Spleen (tissue), 7 donors: ENCODE measurements around the gene FSIP1.

Experiments
- POLR2A ChIP-seq, 3 donors: fragments of 450-650 bp; IDR thresholded peaks; one replicate each; pipeline ENCODE4 v1.5.1; 2017; ENCODE audit warnings: antibody characterized with exemption in 3 of 3, mild to moderate bottlenecking in 1 of 3
- POLR2AphosphoS5 ChIP-seq, 3 donors: sonication (generic); formaldehyde crosslinking; IDR thresholded peaks; one replicate each; pipeline ENCODE4 v1.5.1; 2017; ENCODE audit warnings: antibody characterized with exemption in 3 of 3
- TF ChIP-seq, protein P1 (sequence below), 11 experiments: fragments of 200-600 bp in 7 of 11; fragments of 450-650 bp in 4 of 11; sonication (generic) in 4 of 11; IDR thresholded peaks in 8 of 11; conservative IDR thresholded peaks in 3 of 11; 1 replicate in 7 of 11; 2 replicates in 4 of 11; pipeline versions ENCODE4 v1.4.0 to v1.8.0; 2016 to 2021; ENCODE audit warnings: antibody characterized with exemption in 11 of 11, inconsistent platforms in 4 of 11, mild to moderate bottlenecking in 1 of 11
- donor health status: DM: no; HTN: no; CAD: no; lungs with moderate emphysema.
- donor health status: DM: no; HTN: no; CAD: no.
- donor health status: DM: no; HTN: no; CAD: no.

DNA sequence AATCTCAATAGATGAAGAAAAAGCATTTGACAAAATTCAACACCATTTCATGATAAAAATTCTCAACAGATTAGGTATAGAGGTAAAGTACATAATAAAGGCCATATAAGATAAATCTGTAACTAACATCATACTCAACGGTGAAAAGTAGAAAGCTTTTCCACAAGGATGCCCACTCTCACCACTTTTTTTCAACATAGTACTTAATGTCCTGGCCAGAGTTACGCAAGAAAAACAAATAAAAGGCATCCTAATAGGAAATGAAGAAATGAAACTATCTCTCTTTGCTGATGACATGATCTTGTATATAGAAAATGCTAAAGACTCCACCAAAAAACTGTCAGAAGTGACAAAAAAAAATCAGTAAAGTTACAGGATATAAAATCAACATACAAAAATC, 168.8 kb downstream of the FSIP1 start:
- TF ChIP-seq, protein P1, sequence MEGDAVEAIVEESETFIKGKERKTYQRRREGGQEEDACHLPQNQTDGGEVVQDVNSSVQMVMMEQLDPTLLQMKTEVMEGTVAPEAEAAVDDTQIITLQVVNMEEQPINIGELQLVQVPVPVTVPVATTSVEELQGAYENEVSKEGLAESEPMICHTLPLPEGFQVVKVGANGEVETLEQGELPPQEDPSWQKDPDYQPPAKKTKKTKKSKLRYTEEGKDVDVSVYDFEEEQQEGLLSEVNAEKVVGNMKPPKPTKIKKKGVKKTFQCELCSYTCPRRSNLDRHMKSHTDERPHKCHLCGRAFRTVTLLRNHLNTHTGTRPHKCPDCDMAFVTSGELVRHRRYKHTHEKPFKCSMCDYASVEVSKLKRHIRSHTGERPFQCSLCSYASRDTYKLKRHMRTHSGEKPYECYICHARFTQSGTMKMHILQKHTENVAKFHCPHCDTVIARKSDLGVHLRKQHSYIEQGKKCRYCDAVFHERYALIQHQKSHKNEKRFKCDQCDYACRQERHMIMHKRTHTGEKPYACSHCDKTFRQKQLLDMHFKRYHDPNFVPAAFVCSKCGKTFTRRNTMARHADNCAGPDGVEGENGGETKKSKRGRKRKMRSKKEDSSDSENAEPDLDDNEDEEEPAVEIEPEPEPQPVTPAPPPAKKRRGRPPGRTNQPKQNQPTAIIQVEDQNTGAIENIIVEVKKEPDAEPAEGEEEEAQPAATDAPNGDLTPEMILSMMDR (IDR thresholded peaks at IDR 0.05 in 8 of 11, conservative IDR thresholded peaks at IDR 0.05 in 3 of 11): no peak
- no peak for TF ChIP-seq POLR2A (IDR thresholded peaks at IDR 0.05)
- TF ChIP-seq POLR2AphosphoS5 (IDR thresholded peaks at IDR 0.05): no peak
